Heart right ventricle (tissue), 16 donors: ENCODE measurements around the gene SHCBP1L. TPM values are rescaled to one million over a fixed set of nuclear protein-coding genes. Genes with fewer than 3 reads are reported as not detected.

ENCODE experiments used
- ATAC-seq, 8 donors: fragments of 200-7000 bp; cut with Tn5 transposase; one replicate each; pipeline ENCODE4 v1.9.1; 2020; ENCODE audit warnings: mild to moderate bottlenecking in 8 of 8, moderate library complexity in 8 of 8, moderate number of reproducible peaks in 1 of 8
- DNase-seq, 2 donors: peaks; one replicate each; pipeline ENCODE4 v3.0.0-alpha.2; 2020
- H3K27ac ChIP-seq, 10 donors: fragments of 200-600 bp; sonication (generic) in 2 of 10; one replicate each; pipeline versions ENCODE4 v1.5.0 to v1.8.0; 2020 to 2022; ENCODE audit warnings: mild to moderate bottlenecking in 3 of 10
- H3K27me3 ChIP-seq, 7 donors: fragments of 200-600 bp; one replicate each; pipeline ENCODE4 v1.8.0; 2021 to 2022; ENCODE audit warnings: mild to moderate bottlenecking in 2 of 7
- H3K36me3 ChIP-seq, 9 donors: fragments of 200-600 bp; sonication (generic) in 1 of 9; one replicate each; pipeline versions ENCODE4 v1.5.0 to v1.8.0; 2020 to 2022; ENCODE audit warnings: mild to moderate bottlenecking in 2 of 9
- H3K4me1 ChIP-seq, 9 donors: fragments of 200-600 bp; sonication (generic) in 1 of 9; one replicate each; pipeline versions ENCODE4 v1.5.0 to v1.8.0; 2020 to 2022; ENCODE audit warnings: mild to moderate bottlenecking in 4 of 9
- H3K4me3 ChIP-seq, 10 donors: fragments of 200-600 bp; sonication (generic) in 2 of 10; one replicate each; pipeline versions ENCODE4 v1.5.0 to v1.8.0; 2020 to 2022; ENCODE audit warnings: mild to moderate bottlenecking in 7 of 10, moderate library complexity in 2 of 10
- H3K9me3 ChIP-seq, 11 donors: fragments of 200-600 bp in 10 of 11; sonication (generic) in 2 of 11; one replicate each; pipeline versions ENCODE4 v1.5.0 to v1.8.0; 2013 to 2022; ENCODE audit warnings: mild to moderate bottlenecking in 2 of 11, control low read depth in 1 of 11, moderate library complexity in 1 of 11
- CTCF ChIP-seq, 9 donors: fragments of 200-600 bp; sonication (generic) in 2 of 9; IDR thresholded peaks; one replicate each; pipeline versions ENCODE4 v1.5.0 to v1.8.0; 2021 to 2022; ENCODE audit warnings: antibody characterized with exemption in 9 of 9, mild to moderate bottlenecking in 5 of 9, moderate library complexity in 1 of 9
- WGBS, 2 donors: extraction: QIAGEN DNeasy Blood & Tissue Kit; methylation state at CpG; one replicate each; pipeline ENCODE4 v1.1.7; 2013; ENCODE audit warnings: inconsistent platforms in 1 of 2; 5-methylcytosine and 5-hydroxymethylcytosine counted together
- intact Hi-C, 10 donors: fragments of 100-400 bp; cut with DNase I; formaldehyde crosslinking; loops; one replicate each; pipeline versions ENCODE4 v1.11.1 to v1.14.2; 2022
- polyA plus RNA-seq, 2 donors: library from polyadenylated mRNA; stranded (reverse); fragments of 200-250 nt; gene quantifications; one replicate each; pipeline ENCODE4 v1.2.3, GENCODE V29; 2013
- total RNA-seq, 10 donors: library from RNA; stranded (reverse); fragmentation: NEBNext Ultra II Directional in 3 of 10; extraction: Animal tissue kit (Norgen Biotek cat#: 25700) in 3 of 10; gene quantifications; one replicate each; pipeline versions ENCODE4 v1.2.1 to v1.2.4, GENCODE V29; 2021 to 2023
- donor health status: Arrhythmogenic right ventricular cardiomyopathy.
- donor health status: ischemic (EF 13 %, LVEDD 7.1; RV severe dilation, severe dysfunction).
- donor health status: healthy with polysubstance abuse.
- donor health status: DM: no; HTN: yes; CAD: no.
- donor health status: DM: no; HTN: no; CAD: no.
- donor health status: ischemic (EF 25% LVEDD 6.9; RV normal size, moderate dysfunction).
- donor health status: ischemic (EF 25% LVEDD 5.7; RV mildly dilated, moderate dysfunction).
- donor health status: healthy.
- donor health status: DM: yes; HTN: yes; CAD: no.
- donor health status: Ischemic cardiomyopathy.
- donor health status: ischemic (EF 35%, LVEDD 5.7; RV mildly dilated, moderate dysfunction).
- donor health status: nonischemic (EF 11% LVEDD 7.7; RV severe dilation, severe dysfunction).
- donor health status: DM: yes; HTN: yes; CAD: no.
- donor health status: PGD.
- donor health status: ischemic (EF 29% LVEDD 5.4; RV normal size, mild dysfunction).
- donor health status: nonischemic (EF 23%, LVEDD 6.1; RV moderate dilation, normal function).

SHCBP1L gene
- total and polyA plus RNA-seq, 12 donors = 0.09 TPM; not detected in 11

GRCh38 chr1:182889997-182890396, 63.0 kb downstream of the SHCBP1L start:
- WGBS, 2 donors = 67 to 69% methylated on average over 6 of the region's 6 CpGs
- peaks cover 0 to 43% (median 35%) of the 10 kb centered on the region in 9 donors for H3K36me3 ChIP-seq
- ATAC-seq (no peak), DNase-seq (no peak)
- H3K4me3 ChIP-seq = no peak overlapping the region
- H3K27ac ChIP-seq = no peak overlapping the region
- no peak for TF ChIP-seq CTCF (IDR thresholded peaks at IDR 0.05)
- H3K4me1 ChIP-seq = peaks cover 0 to 9% (median 0%) of the 10 kb centered on the region in 9 donors
- intact Hi-C loops = loop anchor here in 2 of 10 donors (5.0 to 10.0 kb wide), 2 partner anchors 38 to 255 kb away; no protein-coding TSS in a partner anchor
- H3K9me3 ChIP-seq = peaks cover 0 to 6% (median 0%) of the 10 kb centered on the region in 11 donors
- no peaks in the 10 kb centered on the region for H3K27me3 ChIP-seq

GRCh38 chr1:182888736-182889531, 64.0 kb downstream of the SHCBP1L start:
- Histone ChIP-seq H3K27me3 (no peaks in the 10 kb centered on the region), H3K36me3 (peaks cover 0 to 53% (median 46%) of the 10 kb centered on the region in 9 donors), H3K27ac (no peak overlapping the region), H3K4me1 (peaks cover 0 to 9% (median 0%) of the 10 kb centered on the region in 9 donors), H3K9me3 (peaks cover 0 to 5% (median 0%) of the 10 kb centered on the region in 11 donors), H3K4me3 (no peak overlapping the region)
- 78 to 82% methylated on average over 7 of the region's 7 CpGs for WGBS, 2 donors
- ATAC-seq = no peak
- intact Hi-C loops = loop anchor here in 2 of 10 donors (5.0 to 10.0 kb wide), 2 partner anchors 37 to 256 kb away; no protein-coding TSS in a partner anchor
- no peak for TF ChIP-seq CTCF (IDR thresholded peaks at IDR 0.05)
- no peak for DNase-seq

- no peak for TF ChIP-seq CTCF (IDR thresholded peaks at IDR 0.05)
- H3K27me3 ChIP-seq = no peaks in the 10 kb centered on the region
- DNase-seq (no peak), ATAC-seq (no peak)
- H3K4me1 ChIP-seq = peaks cover 0 to 9% (median 0%) of the 10 kb centered on the region in 9 donors
- 96 to 98% methylated on average over 11 of the region's 11 CpGs for WGBS, 2 donors
- peaks cover 0 to 73% (median 65%) of the 10 kb centered on the region in 9 donors for H3K36me3 ChIP-seq
- intact Hi-C loops = loop anchor here in 2 of 10 donors (5.0 to 10.0 kb wide), 2 partner anchors 35 to 258 kb away; no protein-coding TSS in a partner anchor
- no peak overlapping the region for H3K4me3 ChIP-seq
- H3K9me3 ChIP-seq = no peaks in the 10 kb centered on the region
- no peak overlapping the region for H3K27ac ChIP-seq
These were observed 66.0 kb downstream of the SHCBP1L start for GRCh38 chr1:182886985-182887384.

GRCh38 chr1:182885591-182885990, 67.4 kb downstream of the SHCBP1L start:
- Histone ChIP-seq H3K9me3 (no peaks in the 10 kb centered on the region), H3K27me3 (no peaks in the 10 kb centered on the region), H3K27ac (no peak overlapping the region), H3K4me1 (peaks cover 0 to 9% (median 0%) of the 10 kb centered on the region in 9 donors), H3K36me3 (peaks cover 0 to 87% (median 79%) of the 10 kb centered on the region in 9 donors), H3K4me3 (no peak overlapping the region)
- 87 to 94% methylated on average over 3 of the region's 3 CpGs for WGBS, 2 donors
- no peak for TF ChIP-seq CTCF (IDR thresholded peaks at IDR 0.05)
- intact Hi-C loops = loop anchor here in 2 of 10 donors (5.0 to 10.0 kb wide), 2 partner anchors 33 to 259 kb away; no protein-coding TSS in a partner anchor
- no peak for DNase-seq
- ATAC-seq = no peak
